Measurements from ENCODE around the gene ANKH. TPM values are rescaled to one million over a fixed set of nuclear protein-coding genes. Genes with fewer than 3 reads are reported as not detected.

The ANKH gene
- total and polyA plus RNA-seq, 2 of the 13 experiments (the other 11 are each of a cell fraction or from before 2014, with no cell fraction given), result 25.0 to 36.0 TPM

GRCh38 chr5:14901462-14902051 is 30.0 kb upstream of the ANKH start:
- ChIA-PET CTCF (ENCODE audit: low intra/inter-chr PET ratio, low total read pairs) (no interaction called here), POLR2A (no interaction called here)
- in situ Hi-C loops (cut with HindIII; ENCODE audit: extremely low pct_ligation_motif_present, low pct_unique_long_range_greater_than_20kb), result no loop called here
- H3K9me3 ChIP-seq (ENCODE audit: low read length), result no peaks in the 10 kb centered on the region
- DNase-seq (ENCODE audit: low spot score) (no peak), ATAC-seq (peak; percentile 58), FAIRE-seq (no peak)
- H3K4me3 ChIP-seq (replicated peaks in 1 of 3; ENCODE audit: insufficient read depth in 1 of 3, low read depth in 2 of 3, low read length in 3 of 3), result no peak overlapping the region
- peaks cover 17% of the 10 kb centered on the region for H3K4me1 ChIP-seq (ENCODE audit: insufficient read depth, low read length)
- H2AFZ ChIP-seq (ENCODE audit: low read length), result no peak overlapping the region
- H3K27me3 ChIP-seq (ENCODE audit: control insufficient read depth in 1 of 2, insufficient read depth in 2 of 2, low read length in 2 of 2), result no peaks in the 10 kb centered on the region
- H3K79me2 ChIP-seq (ENCODE audit: insufficient read depth, low read length), result no peaks in the 10 kb centered on the region
- no TSS peak for BruUV-seq (replicated peaks)
- H3K27ac ChIP-seq (ENCODE audit: extremely low read length, insufficient read depth, low read length), result no peak overlapping the region
- 26% methylated on average over 7 of the region's 7 CpGs for WGBS (ENCODE audit: low lambda C conversion rate)
- intact Hi-C loops (cut with micrococcal nuclease; ENCODE audit: unreplicated experiment), result no loop called here
- H3K4me2 ChIP-seq (ENCODE audit: low read depth, low read length), result peak overlapping the region; percentile 90
- H3K9ac ChIP-seq (ENCODE audit: insufficient read depth, low read depth, low read length), result no peak overlapping the region
- H3K36me3 ChIP-seq (replicated peaks in 1 of 2; ENCODE audit: control insufficient read depth in 1 of 2, insufficient read depth in 2 of 2, low read length in 2 of 2), result no peaks in the 10 kb centered on the region
- H4K20me1 ChIP-seq (ENCODE audit: insufficient read depth, low read length), result no peaks in the 10 kb centered on the region
- TF ChIP-seq REST (IDR thresholded peaks at IDR 0.05; ENCODE audit: borderline replicate concordance in 1 of 2, low read depth in 1 of 2, low read length in 2 of 2) (no peak), DPF2 (CRISPR knock-in tag; IDR thresholded peaks at IDR 0.05; ENCODE audit: borderline replicate concordance, low read depth) (no peak), RERE (CRISPR knock-in tag; IDR thresholded peaks at IDR 0.05; ENCODE audit: low read depth) (no peak), ATRX (CRISPR knock-in tag; IDR thresholded peaks at IDR 0.05; ENCODE audit: borderline replicate concordance) (no peak), MAFK (conservative IDR thresholded peaks at IDR 0.05 in 1 of 2, IDR thresholded peaks at IDR 0.05 in 1 of 2; ENCODE audit: low read length in 2 of 2) (peak; percentile 85 to 94), JARID2 (CRISPR knock-in tag; IDR thresholded peaks at IDR 0.05; ENCODE audit: insufficient replicate concordance) (no peak), EP300 (IDR thresholded peaks at IDR 0.05; ENCODE audit: low read depth in 2 of 2, low read length in 2 of 2) (no peak), EP300 (CRISPR knock-in tag; IDR thresholded peaks at IDR 0.05; ENCODE audit: borderline replicate concordance) (no peak), THRA (CRISPR knock-in tag; IDR thresholded peaks at IDR 0.05; ENCODE audit: borderline replicate concordance) (no peak), FLYWCH1 (CRISPR knock-in tag; IDR thresholded peaks at IDR 0.05) (no peak), KLF15 (CRISPR knock-in tag; IDR thresholded peaks at IDR 0.05; ENCODE audit: borderline replicate concordance) (no peak), ZNF34 (CRISPR knock-in tag; IDR thresholded peaks at IDR 0.05; ENCODE audit: borderline replicate concordance) (no peak), NCOA2 (CRISPR knock-in tag; IDR thresholded peaks at IDR 0.05) (no peak), NBN (conservative IDR thresholded peaks at IDR 0.05) (no peak)
